HL-60 (cell line): ENCODE data around the gene GOLGA6C.
"Not testable (repeated sequence)": the region's sequence is repeated elsewhere in the genome, so short reads cannot be mapped to it uniquely, and the experiment has no call there.

Source experiments
- DNase-seq, 2 experiments: peaks; one replicate each; pipeline ENCODE4 v3.0.0-alpha.2; 2010 to 2020; ENCODE audit warnings: low read depth in 1 of 2, low spot score in 1 of 2
- H3K27ac ChIP-seq: fragments of 250-450 bp; sonication (Bioruptor Pico); replicated peaks from 2 replicates; pipeline ENCODE4 v1.5.1; 2020; ENCODE audit warnings: mild to moderate bottlenecking, moderate library complexity
- H3K27me3 ChIP-seq: fragments of 250-450 bp; sonication (Bioruptor Pico); 2 replicates; pipeline ENCODE4 v1.5.1; 2021; ENCODE audit warnings: mild to moderate bottlenecking, moderate library complexity; ENCODE audit not compliant: insufficient read depth, poor library complexity, severe bottlenecking
- H3K4me3 ChIP-seq: replicated peaks from 2 replicates; pipeline ENCODE4 v1.5.1; 2011; ENCODE audit warnings: mild to moderate bottlenecking, control low read depth, low read length; ENCODE audit not compliant: insufficient read depth
- GABPA ChIP-seq: IDR thresholded peaks from 2 replicates; pipeline ENCODE4 v1.6.1; 2012; ENCODE audit warnings: low read depth
- POLR2AphosphoS5 ChIP-seq: IDR thresholded peaks from 2 replicates; pipeline ENCODE4 v1.6.1; 2012; ENCODE audit warnings: low read depth
- SPI1 ChIP-seq: IDR thresholded peaks from 2 replicates; pipeline ENCODE4 v1.6.1; 2012; ENCODE audit warnings: low read depth, mild to moderate bottlenecking, borderline replicate concordance
- TF ChIP-seq, protein P1 (sequence below): IDR thresholded peaks from one replicate; pipeline ENCODE4 v1.5.1; 2011; ENCODE audit warnings: low read length, control low read depth, inconsistent platforms; ENCODE audit not compliant: insufficient read depth
- TF ChIP-seq, protein P2 (sequence below): IDR thresholded peaks from 2 replicates; pipeline ENCODE4 v1.6.1; 2012; ENCODE audit warnings: low read depth; ENCODE audit not compliant: insufficient replicate concordance

GOLGA6C gene

DNA sequence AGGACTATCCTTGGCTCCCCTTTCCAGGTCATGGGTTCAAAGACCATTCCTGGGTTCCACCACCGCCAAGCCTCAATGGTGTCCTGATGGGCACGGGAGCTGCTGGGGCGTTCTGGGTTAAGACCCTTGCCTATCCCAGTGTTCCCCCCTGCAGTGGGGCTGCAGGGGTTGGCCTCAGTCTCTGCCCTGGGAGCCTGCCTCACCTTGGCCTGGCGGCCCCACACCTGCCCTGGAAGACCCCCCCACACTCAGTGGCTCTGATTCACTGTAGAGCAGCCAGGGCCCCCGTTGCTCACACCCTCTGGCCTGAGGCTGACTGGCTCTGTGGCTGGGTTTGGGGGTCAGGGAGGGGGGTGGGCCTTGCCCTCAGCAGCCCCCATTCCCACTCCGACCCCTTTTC, 34.4 kb upstream of the GOLGA6C start:
- no peak overlapping the region for H3K4me3 ChIP-seq
- DNase-seq = no peak
- TF ChIP-seq POLR2AphosphoS5 = no peak
- TF ChIP-seq, protein P1, sequence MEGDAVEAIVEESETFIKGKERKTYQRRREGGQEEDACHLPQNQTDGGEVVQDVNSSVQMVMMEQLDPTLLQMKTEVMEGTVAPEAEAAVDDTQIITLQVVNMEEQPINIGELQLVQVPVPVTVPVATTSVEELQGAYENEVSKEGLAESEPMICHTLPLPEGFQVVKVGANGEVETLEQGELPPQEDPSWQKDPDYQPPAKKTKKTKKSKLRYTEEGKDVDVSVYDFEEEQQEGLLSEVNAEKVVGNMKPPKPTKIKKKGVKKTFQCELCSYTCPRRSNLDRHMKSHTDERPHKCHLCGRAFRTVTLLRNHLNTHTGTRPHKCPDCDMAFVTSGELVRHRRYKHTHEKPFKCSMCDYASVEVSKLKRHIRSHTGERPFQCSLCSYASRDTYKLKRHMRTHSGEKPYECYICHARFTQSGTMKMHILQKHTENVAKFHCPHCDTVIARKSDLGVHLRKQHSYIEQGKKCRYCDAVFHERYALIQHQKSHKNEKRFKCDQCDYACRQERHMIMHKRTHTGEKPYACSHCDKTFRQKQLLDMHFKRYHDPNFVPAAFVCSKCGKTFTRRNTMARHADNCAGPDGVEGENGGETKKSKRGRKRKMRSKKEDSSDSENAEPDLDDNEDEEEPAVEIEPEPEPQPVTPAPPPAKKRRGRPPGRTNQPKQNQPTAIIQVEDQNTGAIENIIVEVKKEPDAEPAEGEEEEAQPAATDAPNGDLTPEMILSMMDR = no peak
- no peak overlapping the region for H3K27ac ChIP-seq
- H3K27me3 ChIP-seq = peaks cover 3% of the 10 kb centered on the region

DNA sequence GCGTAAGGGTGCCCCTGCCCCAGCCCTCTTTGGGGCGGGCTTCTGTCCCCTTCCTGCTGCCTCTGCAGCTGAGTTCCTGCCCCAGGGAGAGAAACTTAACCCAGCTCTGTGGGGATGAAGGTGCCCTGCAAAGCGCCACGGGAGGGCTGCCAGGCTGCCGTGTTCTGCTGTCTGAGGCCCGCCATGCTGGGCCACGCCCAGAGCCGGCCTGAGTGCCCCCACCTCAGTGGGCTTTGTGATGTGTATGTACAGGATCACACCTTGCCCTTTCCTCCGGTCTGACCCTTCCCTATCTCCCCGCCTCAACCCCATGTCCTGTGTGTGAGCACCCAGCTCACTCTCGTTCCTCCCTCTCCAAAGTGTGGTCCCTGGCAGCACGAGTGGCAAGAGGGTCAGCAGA, 33.9 kb upstream of the GOLGA6C start:
- TF ChIP-seq, protein P2, sequence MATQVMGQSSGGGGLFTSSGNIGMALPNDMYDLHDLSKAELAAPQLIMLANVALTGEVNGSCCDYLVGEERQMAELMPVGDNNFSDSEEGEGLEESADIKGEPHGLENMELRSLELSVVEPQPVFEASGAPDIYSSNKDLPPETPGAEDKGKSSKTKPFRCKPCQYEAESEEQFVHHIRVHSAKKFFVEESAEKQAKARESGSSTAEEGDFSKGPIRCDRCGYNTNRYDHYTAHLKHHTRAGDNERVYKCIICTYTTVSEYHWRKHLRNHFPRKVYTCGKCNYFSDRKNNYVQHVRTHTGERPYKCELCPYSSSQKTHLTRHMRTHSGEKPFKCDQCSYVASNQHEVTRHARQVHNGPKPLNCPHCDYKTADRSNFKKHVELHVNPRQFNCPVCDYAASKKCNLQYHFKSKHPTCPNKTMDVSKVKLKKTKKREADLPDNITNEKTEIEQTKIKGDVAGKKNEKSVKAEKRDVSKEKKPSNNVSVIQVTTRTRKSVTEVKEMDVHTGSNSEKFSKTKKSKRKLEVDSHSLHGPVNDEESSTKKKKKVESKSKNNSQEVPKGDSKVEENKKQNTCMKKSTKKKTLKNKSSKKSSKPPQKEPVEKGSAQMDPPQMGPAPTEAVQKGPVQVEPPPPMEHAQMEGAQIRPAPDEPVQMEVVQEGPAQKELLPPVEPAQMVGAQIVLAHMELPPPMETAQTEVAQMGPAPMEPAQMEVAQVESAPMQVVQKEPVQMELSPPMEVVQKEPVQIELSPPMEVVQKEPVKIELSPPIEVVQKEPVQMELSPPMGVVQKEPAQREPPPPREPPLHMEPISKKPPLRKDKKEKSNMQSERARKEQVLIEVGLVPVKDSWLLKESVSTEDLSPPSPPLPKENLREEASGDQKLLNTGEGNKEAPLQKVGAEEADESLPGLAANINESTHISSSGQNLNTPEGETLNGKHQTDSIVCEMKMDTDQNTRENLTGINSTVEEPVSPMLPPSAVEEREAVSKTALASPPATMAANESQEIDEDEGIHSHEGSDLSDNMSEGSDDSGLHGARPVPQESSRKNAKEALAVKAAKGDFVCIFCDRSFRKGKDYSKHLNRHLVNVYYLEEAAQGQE = no peak
- TF ChIP-seq GABPA = no peak
- TF ChIP-seq, protein P1 = no peak
- no peak for TF ChIP-seq SPI1
- TF ChIP-seq POLR2AphosphoS5 = no peak
- Histone ChIP-seq H3K27ac (no peak overlapping the region), H3K4me3 (no peak overlapping the region), H3K27me3 (peaks cover 3% of the 10 kb centered on the region)
- DNase-seq = no peak

DNA sequence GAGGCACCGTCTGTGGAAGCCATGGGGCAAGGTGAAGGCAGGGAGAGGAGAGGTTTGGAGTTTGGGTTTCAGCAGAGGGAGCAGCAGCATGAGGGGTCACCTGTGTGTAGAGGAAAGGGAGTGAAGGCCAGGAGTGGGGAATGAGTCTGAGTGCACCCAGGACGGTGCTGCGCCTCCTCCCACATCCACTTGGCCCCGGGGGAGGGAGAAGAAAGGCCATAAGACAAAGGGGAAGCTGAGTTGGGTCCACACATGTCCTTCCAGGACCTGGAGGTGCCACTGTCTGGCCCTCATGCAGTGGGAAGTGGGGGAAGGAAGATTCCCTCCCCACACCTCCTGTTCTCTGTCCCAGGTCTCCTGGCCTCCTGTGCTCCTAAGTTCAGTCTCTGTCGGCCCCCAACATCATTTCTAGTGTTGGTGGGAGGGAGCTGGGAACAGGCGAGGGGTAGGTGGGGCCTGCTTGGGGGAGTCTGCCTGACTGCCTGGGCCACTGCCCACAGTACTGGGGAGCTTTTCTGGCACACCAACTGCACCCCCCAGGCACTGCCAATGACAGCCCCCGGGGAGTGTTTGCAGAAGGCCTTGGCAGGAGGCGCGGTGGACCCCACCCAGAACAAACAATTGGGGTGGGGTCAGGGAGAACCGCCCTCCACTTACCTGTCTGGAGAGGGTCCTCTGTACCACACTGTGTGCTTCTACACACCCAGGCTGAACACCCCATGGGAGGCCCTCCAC, 32.9 kb upstream of the GOLGA6C start:
- not testable (repeated sequence) for H3K4me3 ChIP-seq, H3K27me3 ChIP-seq, H3K27ac ChIP-seq, DNase-seq

DNA sequence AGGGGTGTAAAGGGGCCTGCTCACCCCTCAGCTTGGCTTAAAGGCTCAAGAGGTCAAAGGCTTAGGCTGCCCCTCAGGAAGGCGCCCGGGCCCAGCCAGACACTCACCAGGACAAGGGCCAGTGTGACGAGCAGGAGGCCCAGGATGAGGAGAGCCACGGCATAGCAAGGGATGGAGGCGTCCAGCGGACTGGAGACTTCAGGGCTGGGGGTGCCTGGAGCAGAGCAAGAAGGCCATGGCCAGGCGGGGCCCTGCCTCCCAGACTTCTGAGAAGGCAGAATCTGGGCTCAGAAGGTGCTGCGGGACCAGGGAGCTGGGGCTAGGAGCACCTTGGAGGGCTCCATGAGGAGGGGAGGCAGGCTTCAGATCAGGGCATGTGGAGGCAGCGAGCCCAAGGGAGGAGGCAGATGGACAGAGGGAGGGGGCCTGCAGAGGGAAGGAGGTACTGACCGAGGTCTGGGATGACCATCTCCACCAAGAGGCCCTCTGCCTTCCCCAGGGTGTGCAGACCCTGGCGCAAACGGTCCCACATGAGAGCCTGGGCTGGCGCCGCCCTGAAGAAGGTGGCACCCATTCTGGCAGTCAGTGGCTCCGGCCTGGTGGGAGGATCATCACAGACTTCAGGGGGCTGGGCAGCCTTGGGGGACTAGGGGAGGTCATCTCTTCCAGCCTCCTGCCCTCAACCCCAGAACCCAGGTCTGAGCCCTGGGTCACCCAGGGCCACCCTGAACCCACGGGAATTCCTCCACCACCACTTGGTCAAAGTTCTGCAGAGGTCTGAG, 32.0 kb upstream of the GOLGA6C start:
- TF ChIP-seq, protein P1 = no peak
- TF ChIP-seq GABPA (no peak), SPI1 (no peak), POLR2AphosphoS5 (no peak)
- TF ChIP-seq, protein P2 = no peak
- Histone ChIP-seq H3K4me3 (no peak overlapping the region), H3K27me3 (peaks cover 3% of the 10 kb centered on the region), H3K27ac (no peak overlapping the region)
- DNase-seq = no peak

DNA sequence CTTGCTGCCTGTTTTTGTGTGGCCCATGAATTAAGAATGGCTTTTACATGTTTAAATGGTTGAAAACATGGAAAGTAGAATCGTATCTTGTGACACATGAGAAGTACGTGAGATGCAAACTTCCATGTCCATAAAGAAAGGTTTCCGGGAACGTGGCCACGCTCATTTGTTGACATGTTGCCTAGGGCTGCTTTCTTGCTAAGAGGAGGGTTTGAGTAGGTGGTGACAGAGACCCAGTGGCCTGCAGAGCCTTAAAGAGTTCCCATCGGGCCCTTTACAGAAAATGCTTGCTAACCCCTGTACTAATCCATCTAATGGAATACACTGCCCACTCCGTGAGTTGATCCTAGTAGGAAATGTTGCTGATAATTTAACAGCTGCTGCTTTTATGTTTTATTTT, 31.0 kb upstream of the GOLGA6C start:
- not testable (repeated sequence) for H3K27me3 ChIP-seq, H3K27ac ChIP-seq, H3K4me3 ChIP-seq, DNase-seq
